Measurements from ENCODE around the gene RNASE1.

DNA sequence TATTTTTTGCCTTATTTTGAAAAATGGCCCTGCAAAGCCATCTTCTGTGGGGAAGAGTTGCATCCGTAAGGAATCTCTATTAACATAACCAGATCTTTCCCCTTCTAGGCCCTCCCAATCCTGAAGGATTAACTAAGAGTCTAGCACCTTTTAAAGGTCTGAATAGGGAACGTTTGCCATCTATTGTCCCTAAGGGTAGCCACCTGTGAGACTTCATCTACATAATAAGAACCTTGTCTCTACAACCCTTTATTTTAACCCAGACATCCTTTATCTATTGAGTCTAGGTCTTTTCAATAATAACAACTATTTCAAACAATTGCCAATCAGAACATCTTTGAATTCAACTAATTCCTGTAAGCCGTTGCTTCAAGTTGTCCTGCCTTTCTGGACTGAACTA, 30.0 kb downstream of the RNASE1 start:
- TF ChIP-seq, protein P1, sequence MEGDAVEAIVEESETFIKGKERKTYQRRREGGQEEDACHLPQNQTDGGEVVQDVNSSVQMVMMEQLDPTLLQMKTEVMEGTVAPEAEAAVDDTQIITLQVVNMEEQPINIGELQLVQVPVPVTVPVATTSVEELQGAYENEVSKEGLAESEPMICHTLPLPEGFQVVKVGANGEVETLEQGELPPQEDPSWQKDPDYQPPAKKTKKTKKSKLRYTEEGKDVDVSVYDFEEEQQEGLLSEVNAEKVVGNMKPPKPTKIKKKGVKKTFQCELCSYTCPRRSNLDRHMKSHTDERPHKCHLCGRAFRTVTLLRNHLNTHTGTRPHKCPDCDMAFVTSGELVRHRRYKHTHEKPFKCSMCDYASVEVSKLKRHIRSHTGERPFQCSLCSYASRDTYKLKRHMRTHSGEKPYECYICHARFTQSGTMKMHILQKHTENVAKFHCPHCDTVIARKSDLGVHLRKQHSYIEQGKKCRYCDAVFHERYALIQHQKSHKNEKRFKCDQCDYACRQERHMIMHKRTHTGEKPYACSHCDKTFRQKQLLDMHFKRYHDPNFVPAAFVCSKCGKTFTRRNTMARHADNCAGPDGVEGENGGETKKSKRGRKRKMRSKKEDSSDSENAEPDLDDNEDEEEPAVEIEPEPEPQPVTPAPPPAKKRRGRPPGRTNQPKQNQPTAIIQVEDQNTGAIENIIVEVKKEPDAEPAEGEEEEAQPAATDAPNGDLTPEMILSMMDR (IDR thresholded peaks at IDR 0.05): no peak
- no peak for TF ChIP-seq POLR2AphosphoS5 (IDR thresholded peaks at IDR 0.05)
- no peak for TF ChIP-seq EP300 (IDR thresholded peaks at IDR 0.05)
- TF ChIP-seq POLR2A (IDR thresholded peaks at IDR 0.05): no peak
